ENCODE measurements around the gene PSAP.
"Not testable (repeated sequence)": the region's sequence is repeated elsewhere in the genome, so short reads cannot be mapped to it uniquely, and the experiment has no call there.

PSAP gene

DNA sequence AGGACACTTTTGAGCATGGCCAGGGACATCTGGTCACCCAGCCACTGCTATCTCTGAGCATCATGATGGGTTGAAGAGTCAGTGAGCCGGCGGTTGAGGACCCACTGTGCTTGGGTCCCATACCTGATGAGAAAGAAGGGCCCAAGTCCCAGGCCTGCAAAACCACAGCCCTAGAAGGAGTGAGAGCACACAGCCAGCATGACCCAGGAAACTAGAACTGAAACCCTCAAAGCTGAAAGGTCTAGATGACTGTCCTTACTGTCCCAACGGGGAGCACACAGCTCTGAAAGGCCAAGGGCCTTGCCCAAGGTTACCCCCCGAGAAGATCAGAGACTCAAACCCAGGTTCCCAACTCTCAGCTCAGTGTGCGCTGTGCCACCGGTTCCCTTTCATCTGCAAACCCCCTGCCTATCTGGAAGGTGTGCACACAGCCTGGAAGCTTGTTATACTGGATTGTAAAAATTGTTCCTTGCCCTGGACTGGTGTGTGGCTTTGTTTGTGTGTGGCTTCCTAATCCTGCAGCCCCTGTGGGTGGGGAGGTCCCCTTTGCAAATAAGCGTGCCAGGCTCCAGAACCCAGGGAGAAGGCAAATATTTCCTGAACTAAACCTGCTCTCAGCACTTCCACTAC, 22.6 kb upstream of the PSAP start:
- no peak for DNase-seq

DNA sequence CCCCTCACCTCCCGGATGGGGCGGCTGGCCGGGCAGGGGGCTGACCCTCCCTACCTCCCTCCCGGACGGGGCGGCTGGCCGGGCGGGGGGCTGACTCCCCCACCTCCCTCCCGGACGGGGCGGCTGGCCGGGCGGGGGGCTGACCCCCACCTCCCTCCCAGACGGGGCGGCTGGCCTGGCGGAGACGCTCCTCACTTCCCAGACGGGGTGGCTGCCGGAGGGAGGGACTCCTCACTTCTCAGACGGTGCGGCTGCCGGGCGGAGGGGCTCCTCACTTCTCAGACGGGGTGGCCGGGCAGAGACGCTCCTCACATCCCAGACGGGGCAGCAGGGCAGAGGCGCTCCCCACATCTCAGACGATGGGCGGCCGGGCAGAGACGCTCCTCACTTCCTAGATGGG, 18.6 kb upstream of the PSAP start:
- not testable (repeated sequence) for DNase-seq

DNA sequence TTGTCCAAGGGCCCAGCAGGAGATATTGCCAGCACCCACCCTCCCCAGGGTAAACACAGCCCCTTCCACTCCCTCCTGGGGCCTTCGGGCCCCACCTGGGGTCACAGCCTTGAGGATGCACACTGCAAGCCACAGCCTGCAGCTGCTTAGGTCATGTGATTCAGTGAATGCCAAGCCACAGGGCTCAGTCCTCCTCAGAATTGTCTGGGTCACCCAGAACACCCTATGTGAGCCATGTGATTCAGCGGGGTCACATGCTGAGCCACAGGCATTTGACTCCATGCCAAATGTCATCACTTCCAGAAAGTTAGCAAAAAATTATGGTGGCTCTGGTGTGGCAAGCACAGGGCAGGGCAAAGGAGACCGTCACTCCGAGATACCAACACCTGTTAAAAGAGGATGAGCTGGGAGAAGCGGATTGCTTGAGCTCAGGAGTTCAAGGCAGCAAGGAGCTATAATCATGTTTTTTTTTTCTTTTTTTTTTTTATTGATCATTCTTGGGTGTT, 17.2 kb upstream of the PSAP start:
- peak; percentile 62 for DNase-seq

DNA sequence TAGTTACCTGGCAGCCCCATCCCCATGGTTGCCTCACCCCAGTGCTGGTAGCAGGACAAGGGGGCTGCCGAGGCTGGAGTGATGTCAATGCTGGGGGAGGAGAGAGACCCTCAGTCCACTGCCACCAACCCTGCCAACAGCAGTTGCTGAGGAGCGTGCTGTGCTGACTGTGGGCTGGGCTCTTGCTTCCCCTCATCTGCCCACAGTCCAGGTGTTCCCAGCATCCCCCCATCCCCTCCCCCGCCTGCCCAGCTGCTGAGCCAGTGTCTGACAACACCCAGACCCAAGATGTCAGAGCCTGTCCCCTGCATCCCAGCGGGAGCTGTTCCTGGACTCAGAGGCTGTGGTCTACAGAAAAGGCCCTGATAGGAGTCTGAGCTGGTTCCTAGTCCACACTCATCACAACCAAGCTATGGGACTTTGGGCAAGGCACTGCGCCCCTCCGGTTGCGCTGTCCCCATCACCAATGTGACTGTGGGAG, 14.6 kb upstream of the PSAP start:
- no peak for DNase-seq

DNA sequence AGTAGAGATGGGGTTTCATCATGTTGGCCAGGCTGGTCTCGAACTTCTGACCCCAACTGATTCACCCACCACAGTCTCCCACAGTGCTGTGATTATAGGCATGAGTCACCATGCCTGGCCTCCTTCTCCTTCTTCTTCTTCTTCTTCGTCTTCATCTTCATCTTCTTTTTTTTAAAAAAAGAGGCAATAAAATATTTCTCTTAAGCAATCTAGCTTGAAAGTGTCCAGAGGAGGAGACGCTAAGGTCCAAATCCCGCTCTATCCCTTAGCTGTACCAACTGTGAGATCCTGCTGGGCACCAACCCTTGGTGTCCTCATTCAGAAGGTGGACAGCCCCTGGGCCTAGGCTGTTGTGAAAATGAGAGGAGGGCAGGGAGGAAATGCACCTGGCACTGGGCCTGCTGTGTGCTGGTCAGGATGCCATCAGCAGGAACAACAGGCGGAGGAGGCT, 13.9 kb upstream of the PSAP start:
- peak; percentile 83 for DNase-seq

DNA sequence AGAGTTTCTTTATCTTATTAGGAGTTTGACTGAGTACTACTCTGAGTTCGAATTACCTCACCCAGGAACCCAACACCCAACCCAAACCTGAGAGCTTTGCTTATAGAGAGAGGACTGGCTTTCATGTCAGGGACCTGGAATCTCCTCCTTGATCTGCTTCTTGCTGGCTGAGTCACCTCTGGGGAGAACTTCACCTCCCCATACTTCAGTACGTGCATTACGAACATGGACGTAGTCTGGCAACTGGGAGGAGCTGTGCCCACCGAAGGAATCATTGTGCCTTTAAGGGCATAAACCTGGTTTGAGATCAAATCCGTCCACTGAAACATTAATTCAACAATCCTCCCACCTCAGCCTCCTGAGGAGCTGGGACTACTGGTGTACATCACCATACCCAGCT, 12.2 kb upstream of the PSAP start:
- no peak for DNase-seq

DNA sequence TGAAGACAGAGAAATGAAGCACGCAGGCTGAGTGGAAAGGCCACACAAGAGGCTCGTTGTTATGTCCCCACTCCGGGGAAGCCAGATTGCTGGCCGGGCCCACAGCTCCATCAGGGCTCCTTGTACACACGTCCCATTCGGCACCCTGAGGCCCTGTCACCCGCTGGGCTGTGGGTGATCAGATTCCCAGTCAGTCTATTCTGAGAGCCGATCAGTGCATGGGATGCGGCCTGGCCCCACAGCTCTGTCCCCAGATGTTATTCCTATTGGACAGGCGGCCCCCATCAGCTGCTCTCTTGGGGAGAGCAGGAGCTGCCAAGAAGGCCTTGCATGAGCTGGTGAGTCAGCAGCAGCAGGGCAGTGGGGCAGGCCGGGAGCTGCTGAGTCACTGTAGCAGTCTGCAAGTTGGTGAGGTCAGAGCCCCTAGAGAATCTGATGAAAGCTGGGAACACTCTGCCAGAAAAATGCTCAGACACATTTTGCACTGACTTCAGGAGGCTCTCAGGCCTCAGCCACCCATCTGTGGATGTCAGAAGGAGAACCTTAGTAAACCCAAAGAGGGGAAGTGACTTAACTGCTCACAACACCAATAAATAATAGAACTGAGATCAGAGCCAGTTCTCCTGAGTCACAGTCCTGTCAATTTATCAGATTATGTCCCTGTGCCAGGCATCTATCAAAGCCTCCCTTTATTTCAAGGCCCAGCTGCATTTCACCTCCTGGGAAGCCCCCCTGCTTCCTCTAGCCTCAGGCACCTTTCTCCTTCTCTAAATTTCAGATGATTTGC, 9.4 kb upstream of the PSAP start:
- peak; percentile 100 for DNase-seq

DNA sequence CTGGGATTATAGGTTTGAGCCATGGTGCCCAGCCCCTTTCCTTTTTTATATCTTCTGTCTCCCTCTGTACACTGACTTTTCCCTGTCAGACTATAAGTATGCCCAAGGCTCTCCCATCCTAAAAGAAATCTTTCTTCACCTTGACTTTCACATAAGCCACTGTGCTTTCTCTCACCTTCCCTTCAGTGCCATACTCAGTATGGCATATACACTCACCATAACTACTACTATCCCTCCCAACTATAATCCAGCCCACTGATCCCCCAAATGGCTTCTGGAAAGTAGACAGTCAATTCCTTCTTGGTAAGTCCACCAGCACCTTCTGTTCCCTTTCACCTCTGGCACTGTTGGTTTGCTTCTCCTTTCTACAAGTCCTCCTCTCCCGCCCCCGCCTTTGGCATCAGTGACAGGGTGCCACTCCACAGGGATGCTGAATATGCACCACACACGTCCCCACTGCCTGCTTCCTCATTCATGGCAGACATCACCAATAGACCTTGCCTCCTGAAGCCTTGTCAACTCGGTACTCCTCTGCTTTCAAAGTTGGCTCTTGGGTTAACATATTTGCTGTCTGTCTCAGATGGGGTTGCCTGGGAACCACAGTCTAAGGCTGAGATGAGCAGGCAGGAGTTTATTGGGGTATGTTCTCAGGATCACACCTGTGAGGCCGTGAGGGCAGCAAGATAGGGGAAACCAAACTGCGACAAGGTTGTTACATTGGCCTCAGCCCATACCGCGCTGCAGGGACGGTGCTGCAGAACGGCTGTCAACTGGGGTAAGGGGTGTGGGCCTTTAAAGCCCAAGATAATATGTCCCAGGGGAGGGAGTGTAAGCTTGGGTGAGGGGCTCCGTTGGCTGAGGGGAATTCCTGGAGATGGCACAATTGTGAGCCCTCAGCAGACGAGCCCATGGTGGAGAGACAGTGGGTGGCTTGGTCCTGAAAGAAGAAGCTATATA, 7.2 kb upstream of the PSAP start:
- no peak for DNase-seq

DNA sequence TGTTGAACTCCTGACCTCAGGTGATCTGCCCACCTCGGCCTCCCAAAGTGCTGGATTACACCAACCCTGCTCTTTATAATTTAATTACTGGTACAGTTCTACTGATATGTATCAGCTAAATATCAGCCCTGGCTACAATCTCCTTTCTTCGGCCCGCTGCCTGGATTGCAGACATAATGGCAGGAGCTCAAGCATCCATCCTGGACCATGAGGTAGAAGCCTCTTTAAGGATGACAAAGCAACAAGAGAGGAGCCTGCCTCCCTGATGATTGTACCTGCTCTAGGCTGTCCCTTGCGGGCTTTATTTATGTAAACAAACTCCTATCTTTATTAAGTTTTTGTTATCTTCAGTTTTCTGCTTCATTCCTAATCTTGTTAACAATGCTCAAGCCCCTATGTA, 5.6 kb upstream of the PSAP start:
- no peak for DNase-seq

DNA sequence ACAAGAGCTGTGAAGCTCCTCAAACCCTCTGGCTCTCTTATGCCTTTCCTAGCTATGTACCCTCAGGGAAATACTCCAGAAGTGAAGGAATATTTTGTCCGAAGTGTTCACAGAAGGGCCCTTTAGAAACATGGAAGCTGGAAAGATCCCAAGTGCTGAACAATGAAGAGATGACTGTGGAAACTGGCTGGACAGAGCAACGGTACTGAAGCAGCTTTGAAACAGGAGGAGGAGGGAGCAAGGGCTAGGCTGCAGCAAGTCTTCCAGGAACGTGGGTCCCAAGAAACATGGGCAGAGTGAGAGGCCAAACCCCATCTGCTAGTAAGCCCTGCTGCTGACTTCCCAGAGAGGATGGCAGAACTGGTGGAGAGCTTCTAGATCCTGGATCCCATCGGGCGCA, 3.0 kb upstream of the PSAP start:
- DNase-seq, result peak; percentile 20

DNA sequence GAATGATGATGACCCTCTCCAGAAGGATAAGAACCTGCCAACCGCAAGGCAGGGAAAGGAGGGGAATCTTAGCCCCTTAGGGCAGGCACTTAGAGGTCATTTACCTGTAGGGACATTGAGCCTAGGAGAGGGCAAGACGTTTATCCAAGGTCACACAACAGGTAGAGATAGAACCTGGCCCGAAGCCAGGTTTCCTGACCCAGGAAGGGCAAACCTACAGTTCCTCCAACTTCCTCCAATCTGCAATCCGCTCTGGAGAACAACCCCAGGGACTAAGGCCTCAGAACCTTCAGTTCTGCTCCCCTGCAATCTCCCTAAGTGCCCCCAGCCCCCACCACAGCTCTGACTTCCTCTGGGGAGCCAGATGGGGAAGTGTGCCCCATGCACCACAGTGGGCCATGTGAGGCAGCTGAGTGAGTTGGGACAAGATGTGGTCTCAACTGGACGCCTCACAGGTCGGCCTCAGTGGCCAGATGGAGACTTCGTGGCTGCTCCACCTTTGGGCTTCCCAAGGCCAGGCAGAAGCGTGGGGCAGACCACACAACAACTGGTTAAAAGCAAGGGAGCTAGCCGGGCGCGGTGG, 1.4 kb upstream of the PSAP start:
- no peak for DNase-seq

DNA sequence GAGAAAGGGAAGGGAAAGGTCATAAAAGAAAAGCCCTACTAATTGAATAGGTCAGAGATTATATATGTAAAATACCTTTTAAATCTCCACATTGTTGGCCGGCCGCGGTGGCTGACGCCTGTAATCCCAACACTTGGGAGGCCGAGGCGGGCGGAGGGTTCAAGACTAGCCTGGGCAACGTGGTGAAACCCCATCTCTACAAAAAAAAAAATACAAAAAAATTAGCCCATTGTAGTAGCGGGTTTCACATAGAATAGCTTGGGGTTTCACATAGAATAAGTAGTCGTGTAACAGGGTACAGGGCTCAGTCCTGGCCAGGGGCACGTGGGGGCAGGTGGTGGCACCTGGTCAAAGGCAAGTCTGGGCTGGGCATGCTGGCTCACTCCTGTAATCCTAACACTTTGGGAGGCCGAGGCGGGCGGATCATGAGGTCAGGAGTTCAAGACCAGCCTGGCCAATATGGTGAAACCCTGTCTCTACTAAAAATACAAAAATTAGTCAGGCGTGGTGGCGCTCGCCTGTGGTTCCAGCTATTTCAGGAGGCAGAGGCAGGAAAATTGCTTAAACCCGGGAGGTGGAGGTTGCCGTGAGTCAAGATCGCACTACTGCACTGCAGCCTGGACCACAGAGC, 529 bp upstream of the PSAP start:
- not testable (repeated sequence) for DNase-seq

DNA sequence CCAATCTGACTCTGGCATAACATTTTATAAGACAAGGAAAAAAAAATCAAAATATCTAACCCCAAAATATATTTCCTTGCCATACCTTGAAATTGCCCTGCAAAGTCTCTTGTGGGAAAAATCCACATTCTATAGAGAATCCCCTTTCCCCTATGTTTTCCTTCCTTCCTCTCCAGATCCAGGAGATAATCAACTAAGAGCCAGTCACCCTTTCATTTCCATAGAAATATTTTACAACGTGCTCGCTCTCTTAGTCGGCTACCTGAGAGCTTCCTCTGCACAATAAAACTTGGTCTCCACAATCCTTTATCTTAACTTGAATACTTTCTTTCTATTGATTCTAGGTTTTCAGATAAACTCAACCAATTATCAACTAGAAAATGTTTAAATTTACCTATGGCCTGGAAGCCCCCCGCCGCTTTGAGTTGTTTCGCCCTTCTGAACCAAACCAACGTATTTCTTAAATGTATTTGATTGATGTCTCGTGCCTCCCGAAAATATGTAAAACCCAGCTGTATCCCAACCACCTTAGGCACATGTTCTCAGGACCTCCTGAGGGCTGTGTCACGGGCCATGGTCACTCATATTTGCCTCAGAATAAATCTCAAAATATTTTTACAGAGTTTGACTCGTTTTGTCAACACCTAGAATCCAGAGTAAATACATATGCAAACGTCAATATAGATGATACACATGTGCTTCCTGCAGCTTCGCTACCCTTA, 869 bp downstream of the PSAP start:
- DNase-seq, result no peak

DNA sequence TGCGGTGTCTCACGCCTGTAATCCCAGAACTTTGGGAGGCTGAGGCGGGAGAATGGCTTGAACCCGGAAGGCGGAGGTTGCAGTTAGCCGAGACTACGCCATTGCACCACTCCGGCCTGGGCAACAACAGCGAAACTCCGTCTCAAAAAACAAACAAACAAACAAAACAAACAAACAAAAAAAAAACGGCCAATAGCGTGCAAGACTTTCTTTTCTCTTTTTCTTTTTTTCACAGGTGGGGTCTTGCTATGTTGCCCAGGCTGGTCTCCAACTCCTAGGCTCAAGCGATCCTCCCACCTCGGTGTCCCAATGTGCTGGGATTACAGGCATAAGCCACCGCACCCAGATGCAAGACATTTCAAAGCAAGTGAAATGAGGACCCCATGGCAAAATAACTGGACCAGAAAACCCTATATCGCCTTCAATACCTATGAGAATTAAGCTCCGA, 1.6 kb downstream of the PSAP start:
- DNase-seq, result no peak

DNA sequence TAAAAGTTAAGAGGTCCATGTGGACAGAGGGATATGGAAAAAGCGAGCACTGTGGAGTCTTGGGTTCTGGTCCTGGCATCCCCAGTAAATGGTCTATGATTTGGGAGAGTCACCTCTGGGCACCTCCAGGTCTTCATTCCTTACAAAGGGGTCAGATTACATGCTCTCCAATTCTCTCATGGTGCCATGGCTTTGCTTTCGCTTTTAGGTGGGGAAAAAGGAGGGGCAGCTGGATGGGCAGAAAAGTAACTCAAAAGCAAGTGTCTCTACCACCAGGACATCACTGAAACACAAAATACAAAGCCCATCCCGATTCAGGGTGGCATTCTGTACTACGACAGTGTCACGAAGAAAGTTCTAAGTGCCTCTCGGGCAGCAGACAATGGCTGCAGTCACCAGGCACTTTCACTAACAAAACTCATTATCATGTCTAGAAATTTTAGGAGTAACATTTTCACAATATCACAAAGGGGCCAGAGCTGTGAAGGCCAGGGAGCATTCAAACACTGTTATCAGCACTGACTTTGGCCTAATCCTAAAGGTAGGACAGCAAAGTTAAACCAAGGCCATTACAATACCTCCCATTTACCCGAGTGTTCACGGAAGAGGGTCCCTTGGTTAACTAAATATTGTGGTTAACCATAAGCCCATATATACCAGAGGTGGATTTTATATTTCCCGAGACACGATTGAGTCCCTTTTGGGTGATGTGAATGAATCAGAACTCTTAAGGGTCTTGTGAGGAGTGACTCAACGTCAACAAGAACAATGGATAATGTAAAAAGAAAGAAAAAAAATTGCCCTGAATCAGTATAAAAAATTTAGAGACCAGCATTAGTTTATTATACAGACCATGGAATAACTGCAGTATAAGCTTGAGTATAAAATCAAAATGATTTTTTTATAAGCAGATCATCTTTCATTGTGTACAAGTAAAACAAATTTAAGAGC, 2.5 kb downstream of the PSAP start:
- no peak for DNase-seq

DNA sequence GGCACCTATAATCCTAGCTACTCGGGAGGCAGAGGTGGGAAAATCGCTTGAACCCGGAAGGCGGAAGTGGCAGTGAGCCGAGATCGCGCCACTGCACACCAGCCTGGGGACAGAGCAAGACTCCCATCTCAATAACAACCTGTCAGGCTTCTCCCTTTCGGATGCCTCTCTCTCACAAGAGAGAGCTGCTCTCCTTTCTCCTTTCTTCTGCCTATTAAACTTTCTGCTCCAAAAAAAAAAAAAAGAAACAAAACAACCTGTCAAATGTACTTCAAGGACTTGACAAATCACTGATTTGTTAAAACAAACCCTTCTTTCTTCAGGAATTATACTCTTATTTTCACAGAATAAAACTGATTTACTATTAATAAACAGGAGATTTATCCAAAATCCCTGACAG, 3.6 kb downstream of the PSAP start:
- no peak for DNase-seq

DNA sequence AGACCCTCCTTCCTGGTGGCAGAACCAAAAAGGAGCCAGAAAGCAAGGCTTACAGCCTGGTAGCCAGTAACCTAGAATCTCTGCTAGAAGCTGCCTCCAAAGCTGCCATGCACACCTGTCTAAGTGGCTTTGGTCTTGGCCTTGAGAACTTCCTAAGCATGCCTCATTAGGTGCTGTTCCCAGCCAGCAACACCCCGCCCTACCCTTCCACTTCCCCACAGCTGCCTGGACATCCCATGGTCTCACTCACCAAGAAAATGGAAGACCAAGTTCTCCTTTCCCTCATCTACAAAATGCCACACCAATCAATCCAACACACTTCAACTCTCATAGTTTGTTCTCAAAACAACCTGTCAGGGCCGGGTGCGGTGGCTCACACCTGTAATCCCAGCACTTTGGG, 4.2 kb downstream of the PSAP start:
- no peak for DNase-seq

DNA sequence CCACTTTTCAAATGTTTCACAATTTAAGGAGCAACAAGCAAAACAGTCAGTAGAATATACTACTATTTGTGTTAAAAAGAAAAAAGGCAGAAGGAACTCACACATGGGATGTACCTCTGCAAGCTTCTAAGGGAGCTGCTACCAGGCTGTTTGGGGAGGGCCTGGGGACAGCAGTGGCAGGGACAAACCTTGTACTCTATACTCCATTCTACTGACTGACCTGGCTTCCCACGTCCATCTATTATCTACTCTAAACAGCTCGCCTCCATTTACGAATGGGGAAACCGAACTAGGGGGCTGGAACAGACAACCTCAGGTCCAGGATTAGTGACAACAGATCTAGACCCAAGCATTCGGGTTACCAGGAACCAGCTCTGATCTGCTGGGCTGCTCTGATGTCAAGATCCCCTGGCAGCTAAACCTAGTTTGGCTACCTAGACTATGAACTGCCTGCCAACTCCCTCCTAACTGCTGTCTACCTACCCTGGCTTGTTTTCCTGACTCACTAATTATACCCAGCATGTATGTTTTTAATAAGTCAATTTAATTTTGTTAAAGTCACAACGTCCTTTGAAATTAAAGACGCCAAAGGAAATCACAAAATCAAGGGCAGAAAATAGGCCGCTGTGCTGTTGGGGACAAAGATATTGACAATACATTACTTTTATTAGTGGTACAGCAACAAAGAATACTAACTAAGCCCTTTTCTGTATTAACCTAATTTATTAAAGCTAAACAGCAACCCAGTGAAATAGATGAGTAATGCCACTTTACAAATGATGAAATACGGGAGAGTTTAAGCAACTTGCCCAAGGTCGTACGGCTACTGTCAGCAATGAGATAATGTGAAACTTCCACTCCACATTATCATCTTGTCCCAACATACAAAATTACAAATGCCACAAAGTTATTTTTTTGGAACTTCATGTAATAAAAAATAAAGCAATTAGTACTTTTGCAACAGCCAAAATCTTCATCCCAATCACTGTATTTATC, 5.3 kb downstream of the PSAP start:
- DNase-seq, result no peak

DNA sequence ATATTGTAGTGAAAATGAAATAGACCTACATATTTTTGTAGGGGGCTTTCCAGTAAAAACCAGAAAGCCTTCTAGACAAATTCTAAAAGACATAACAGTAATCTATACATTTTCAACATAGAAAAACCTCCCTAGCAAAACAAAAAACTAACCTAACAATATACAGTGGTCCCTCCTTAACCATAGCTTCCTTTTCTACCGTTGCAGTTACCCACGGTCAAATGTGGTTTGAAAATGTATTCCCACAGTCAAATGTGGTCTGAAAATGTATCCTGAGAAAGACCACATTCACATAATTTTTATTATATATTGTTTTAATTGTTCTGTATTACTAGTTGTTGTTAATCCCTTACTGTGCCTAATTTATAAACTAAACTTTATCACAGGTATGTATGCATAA, 6.4 kb downstream of the PSAP start:
- DNase-seq, result no peak
